Thymus (tissue), 11 donors: ENCODE results near the gene SPATA16. TPM values are rescaled to one million over a fixed set of nuclear protein-coding genes. Genes with fewer than 3 reads are reported as not detected.

ENCODE experiments used
- DNase-seq, 9 donors: peaks; one replicate each; pipeline ENCODE4 v3.0.0-alpha.2; 2013; ENCODE audit warnings: low spot score in 9 of 9, low read depth in 6 of 9, missing footprints in 1 of 9
- H3K27ac ChIP-seq, 2 donors: one replicate each; pipeline ENCODE4 v1.5.1; 2013; ENCODE audit warnings: control low read depth in 1 of 2, low read depth in 1 of 2, low read length in 1 of 2, mild to moderate bottlenecking in 1 of 2, moderate library complexity in 1 of 2
- H3K27me3 ChIP-seq, 2 donors: one replicate each; pipeline ENCODE4 v1.5.1; 2013; ENCODE audit warnings: low read length in 1 of 2; ENCODE audit not compliant: control insufficient read depth in 2 of 2, insufficient read depth in 1 of 2
- H3K36me3 ChIP-seq, 2 donors: one replicate each; pipeline ENCODE4 v1.5.1; 2013; ENCODE audit warnings: low read length in 1 of 2, mild to moderate bottlenecking in 1 of 2, moderate library complexity in 1 of 2; ENCODE audit not compliant: control insufficient read depth in 2 of 2, insufficient read depth in 2 of 2
- H3K4me1 ChIP-seq, 2 donors: one replicate each; pipeline ENCODE4 v1.5.1; 2013; ENCODE audit warnings: low read length in 2 of 2; ENCODE audit not compliant: control insufficient read depth in 2 of 2, insufficient read depth in 2 of 2
- H3K4me3 ChIP-seq, 2 donors: one replicate each; pipeline ENCODE4 v1.5.1; 2013; ENCODE audit warnings: low read length in 2 of 2, control low read depth in 1 of 2, mild to moderate bottlenecking in 1 of 2
- H3K9me3 ChIP-seq, 2 donors: one replicate each; pipeline ENCODE4 v1.5.1; 2013; ENCODE audit warnings: low read length in 1 of 2, mild to moderate bottlenecking in 1 of 2; ENCODE audit not compliant: control insufficient read depth in 2 of 2, insufficient read depth in 1 of 2
- WGBS: extraction: QIAGEN DNeasy Blood & Tissue Kit; methylation state at CpG from one replicate; pipeline ENCODE4 v1.1.7; 2013; 5-methylcytosine and 5-hydroxymethylcytosine counted together
- polyA plus RNA-seq: library from polyadenylated mRNA; stranded (reverse); fragments of 200-250 nt; gene quantifications from one replicate; pipeline ENCODE4 v1.2.3, GENCODE V29; 2013
- total RNA-seq: library from RNA; stranded (reverse); fragments of 120-200 nt; gene quantifications from one replicate; pipeline ENCODE4 v1.2.4, GENCODE V29; 2013
- donor health status: healthy.

The SPATA16 gene
- total and polyA plus RNA-seq, 2 donors: 0.02 TPM; not detected in 1

DNA sequence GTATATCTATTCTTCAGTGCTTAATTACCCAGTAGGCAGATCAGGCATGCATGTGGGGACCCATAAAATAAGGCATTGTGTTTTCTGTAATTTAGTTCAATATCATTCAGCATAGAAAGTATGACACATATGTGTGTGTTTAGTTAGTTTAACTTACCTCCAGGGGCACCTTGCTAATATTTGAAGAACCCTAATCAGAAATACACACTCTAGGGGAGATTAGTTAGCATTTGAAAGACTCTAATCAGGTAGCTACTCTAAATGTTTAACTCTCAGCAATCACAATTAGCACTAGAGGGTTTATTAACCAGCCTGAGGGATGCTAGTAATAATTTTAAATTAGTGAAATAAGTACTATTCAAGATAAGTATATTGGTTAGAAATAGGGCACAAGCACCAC, 286.0 kb downstream of the SPATA16 start:
- Histone ChIP-seq H3K9me3 (no peaks in the 10 kb centered on the region), H3K4me1 (no peaks in the 10 kb centered on the region), H3K4me3 (no peak overlapping the region), H3K27ac (no peak overlapping the region), H3K36me3 (no peaks in the 10 kb centered on the region), H3K27me3 (no peaks in the 10 kb centered on the region)
- no peak for DNase-seq

DNA sequence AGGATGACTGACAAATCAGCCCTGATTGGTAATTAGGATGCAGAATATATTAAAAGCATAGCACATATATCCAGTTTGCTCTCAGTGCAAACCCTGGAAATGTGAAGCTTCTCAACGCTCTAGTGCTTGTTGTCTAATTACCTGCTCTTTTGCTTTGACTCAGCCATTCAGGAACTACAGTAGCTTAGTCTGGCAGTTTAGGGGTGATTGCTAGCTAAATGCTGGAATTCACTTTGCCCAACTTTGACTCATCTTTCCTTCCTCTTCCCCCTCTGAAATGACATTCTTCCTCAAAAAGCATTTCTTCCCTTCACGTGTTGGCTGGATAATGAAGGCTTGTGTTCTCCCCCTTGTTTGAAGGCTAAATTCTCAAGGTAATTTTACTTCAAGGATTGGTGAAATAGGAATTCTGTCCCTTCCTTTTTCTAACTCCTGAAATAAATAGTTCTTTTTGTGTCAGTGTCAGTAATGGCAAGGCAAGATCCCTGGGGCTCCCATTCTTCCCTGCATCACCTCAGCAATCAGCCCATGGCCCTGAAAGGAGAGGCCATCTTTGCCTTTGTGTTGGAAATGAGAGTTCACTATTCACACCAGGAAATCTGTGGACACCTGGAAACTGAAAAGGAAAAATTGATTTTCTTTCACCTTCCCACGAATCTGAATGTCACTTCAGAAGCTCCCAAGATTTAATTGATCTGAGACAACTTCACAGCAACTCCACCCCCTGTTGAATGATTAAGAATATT, 286.9 kb downstream of the SPATA16 start:
- Histone ChIP-seq H3K36me3 (no peaks in the 10 kb centered on the region), H3K4me1 (no peaks in the 10 kb centered on the region), H3K9me3 (no peaks in the 10 kb centered on the region), H3K27me3 (no peaks in the 10 kb centered on the region), H3K4me3 (no peak overlapping the region), H3K27ac (no peak overlapping the region)
- no peak for DNase-seq
- 85% methylated on average over 3 of the region's 3 CpGs for WGBS

DNA sequence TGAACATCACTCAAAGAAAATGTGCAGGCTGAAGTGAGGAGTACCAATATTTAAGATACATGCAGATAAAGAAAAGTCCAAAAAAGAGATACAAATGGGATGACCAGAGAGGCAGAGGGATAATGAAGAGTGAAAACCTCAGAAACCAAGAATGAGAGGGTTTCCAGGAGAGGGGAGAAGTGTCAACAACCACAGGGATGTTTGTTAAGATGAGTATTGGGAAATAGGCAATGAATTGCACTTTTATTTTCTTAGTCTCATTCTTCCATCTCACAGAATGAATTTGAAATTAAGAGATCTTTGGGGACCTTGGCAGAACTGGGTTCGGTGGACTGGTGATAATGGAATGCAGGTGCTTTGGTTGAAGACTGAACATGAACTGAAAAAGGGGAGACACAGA, 288.0 kb downstream of the SPATA16 start:
- no peaks in the 10 kb centered on the region for H3K27me3 ChIP-seq
- WGBS: 95% methylated on average over 1 of the region's 1 CpG
- no peak for DNase-seq
- H3K27ac ChIP-seq: no peak overlapping the region
- no peaks in the 10 kb centered on the region for H3K9me3 ChIP-seq
- no peak overlapping the region for H3K4me3 ChIP-seq
- H3K4me1 ChIP-seq: no peaks in the 10 kb centered on the region
- no peaks in the 10 kb centered on the region for H3K36me3 ChIP-seq

DNA sequence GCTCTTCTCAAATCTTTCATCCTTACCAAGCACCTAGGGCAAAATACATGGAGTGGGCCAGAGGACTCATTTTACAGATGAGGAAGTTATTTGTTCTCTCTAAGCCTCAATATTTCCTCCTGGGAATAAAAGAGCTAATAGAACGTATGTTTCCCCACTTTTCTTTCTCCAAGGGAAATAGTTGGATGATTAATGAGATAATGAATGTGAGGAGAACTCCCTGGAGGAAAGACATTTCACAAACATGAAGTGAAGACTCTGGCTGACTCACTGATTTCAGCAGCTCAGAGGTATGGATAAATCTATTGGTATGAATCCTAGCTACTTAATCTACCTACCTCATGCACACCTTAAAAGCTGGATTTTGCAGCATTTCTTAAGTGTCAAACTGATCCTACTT, 292.1 kb downstream of the SPATA16 start:
- WGBS: 81% methylated on average over 1 of the region's 1 CpG
- H3K4me3 ChIP-seq: no peak overlapping the region
- H3K36me3 ChIP-seq: no peaks in the 10 kb centered on the region
- H3K27ac ChIP-seq: no peak overlapping the region
- no peaks in the 10 kb centered on the region for H3K9me3 ChIP-seq
- H3K27me3 ChIP-seq: no peaks in the 10 kb centered on the region
- no peak for DNase-seq
- H3K4me1 ChIP-seq: no peaks in the 10 kb centered on the region

DNA sequence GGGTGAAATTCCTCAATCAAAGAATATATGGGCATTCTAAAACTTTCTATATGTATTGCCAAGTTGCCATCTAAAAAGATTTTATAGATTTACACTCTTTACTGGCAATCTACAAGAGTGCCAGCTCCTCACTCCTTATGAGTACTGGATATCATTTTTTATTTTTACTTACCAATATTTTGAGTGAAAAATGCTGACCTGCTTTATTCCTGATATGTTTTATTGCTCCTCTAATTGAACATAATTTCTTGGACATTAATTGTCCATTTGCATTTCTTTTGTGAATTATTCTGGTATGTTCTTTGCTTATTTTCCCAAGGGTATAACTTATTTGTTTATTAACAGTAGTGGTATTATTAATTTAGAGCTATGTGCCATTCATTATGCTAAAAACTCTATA, 293.7 kb downstream of the SPATA16 start:
- H3K27ac ChIP-seq: no peak overlapping the region
- no peak for DNase-seq
- H3K36me3 ChIP-seq: no peaks in the 10 kb centered on the region
- H3K9me3 ChIP-seq: no peaks in the 10 kb centered on the region
- no peak overlapping the region for H3K4me3 ChIP-seq
- no peaks in the 10 kb centered on the region for H3K4me1 ChIP-seq
- no peaks in the 10 kb centered on the region for H3K27me3 ChIP-seq

DNA sequence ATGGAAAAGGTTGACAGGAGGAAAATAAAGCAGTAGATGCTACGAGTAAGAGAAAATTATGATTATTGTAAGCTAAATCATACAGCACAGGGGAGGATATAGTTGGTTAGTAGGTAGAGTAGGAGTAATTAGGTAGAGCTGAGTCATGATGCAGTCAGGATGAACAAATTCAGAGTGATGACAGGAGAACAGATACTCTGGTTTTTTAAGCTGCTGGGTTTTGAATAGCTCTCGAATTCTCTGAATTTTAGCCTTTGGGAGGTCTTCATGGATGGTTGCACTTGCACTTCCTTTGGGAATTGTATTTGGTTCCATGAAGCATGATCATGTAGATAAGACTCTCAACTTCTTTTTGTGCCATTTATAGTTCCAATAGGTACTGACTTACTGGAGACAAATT, 294.3 kb downstream of the SPATA16 start:
- Histone ChIP-seq H3K36me3 (no peaks in the 10 kb centered on the region), H3K27me3 (no peaks in the 10 kb centered on the region), H3K9me3 (no peaks in the 10 kb centered on the region), H3K4me3 (no peak overlapping the region), H3K4me1 (no peaks in the 10 kb centered on the region), H3K27ac (no peak overlapping the region)
- DNase-seq: no peak
- 91% methylated on average over 2 of the region's 2 CpGs for WGBS

DNA sequence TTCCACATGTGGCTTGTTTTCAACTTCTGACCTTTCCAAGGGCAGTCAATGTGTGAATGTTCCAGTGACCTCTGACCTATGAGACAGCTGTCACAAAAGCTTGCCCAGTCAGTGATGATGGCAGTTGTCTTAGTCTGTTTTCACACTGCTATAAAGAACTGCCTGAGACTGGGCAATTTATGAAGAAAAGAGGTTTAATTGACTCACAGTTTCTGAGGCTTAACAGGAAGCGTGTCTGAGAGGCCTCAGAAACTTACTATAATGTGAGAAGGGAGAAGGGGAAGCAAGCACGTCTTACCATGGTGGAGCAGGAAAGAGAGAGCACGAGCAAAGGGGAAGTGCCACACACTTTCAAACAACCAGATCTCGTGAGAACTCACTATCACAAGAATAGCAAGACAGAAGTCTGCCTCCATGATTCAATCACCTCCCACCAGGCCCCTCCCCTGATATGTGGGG, 294.9 kb downstream of the SPATA16 start:
- Histone ChIP-seq H3K27ac (no peak overlapping the region), H3K36me3 (no peaks in the 10 kb centered on the region), H3K27me3 (no peaks in the 10 kb centered on the region), H3K4me3 (no peak overlapping the region), H3K9me3 (no peaks in the 10 kb centered on the region), H3K4me1 (no peaks in the 10 kb centered on the region)
- WGBS: 43% methylated on average over 4 of the region's 4 CpGs
- DNase-seq: no peak

DNA sequence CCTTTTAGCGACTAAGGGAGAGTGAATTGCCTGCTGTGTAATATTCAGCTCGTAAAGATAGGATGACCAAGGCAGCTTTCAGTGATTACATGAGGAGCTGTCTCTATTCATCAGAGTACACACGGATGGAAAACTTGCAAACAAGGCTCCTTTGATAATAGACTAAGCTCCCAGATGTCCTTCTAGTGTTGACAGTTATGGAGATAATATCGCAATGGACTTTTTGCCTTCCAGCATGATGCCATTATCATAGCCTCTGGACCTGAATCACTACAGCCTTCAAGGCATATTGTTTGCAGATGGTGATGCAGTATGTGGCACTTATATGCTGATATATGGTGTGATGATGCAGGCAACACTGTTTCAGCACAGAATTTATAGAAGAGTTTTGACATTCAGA, 296.6 kb downstream of the SPATA16 start:
- WGBS: 95% methylated on average over 4 of the region's 4 CpGs
- H3K27ac ChIP-seq: no peak overlapping the region
- no peaks in the 10 kb centered on the region for H3K4me1 ChIP-seq
- no peak for DNase-seq
- H3K36me3 ChIP-seq: no peaks in the 10 kb centered on the region
- H3K4me3 ChIP-seq: no peak overlapping the region
- no peaks in the 10 kb centered on the region for H3K9me3 ChIP-seq
- no peaks in the 10 kb centered on the region for H3K27me3 ChIP-seq

DNA sequence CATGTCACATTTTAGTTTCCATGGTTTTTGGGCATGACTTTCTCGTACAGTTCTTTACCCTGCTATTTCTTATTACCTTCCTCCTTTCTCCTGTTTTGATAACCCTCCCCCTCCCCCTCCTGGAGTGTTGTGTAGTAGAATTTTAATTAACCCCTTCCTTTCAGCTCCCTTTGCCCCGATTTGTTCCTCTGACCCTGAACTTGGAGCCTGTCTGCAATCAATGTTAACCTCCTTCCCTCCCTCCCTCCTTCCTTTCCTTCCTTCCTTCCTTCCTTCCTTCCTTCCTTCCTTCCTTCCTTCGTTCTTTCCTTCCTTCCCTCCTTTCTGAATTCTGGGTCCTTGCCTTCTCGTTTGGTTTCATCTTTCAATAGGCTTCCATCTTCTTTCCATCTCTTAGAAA, 300.1 kb downstream of the SPATA16 start:
- no peak overlapping the region for H3K27ac ChIP-seq
- H3K36me3 ChIP-seq: no peaks in the 10 kb centered on the region
- 77% methylated on average over 4 of the region's 4 CpGs for WGBS
- DNase-seq: no peak
- H3K4me3 ChIP-seq: no peak overlapping the region
- no peaks in the 10 kb centered on the region for H3K4me1 ChIP-seq
- H3K9me3 ChIP-seq: no peaks in the 10 kb centered on the region
- no peaks in the 10 kb centered on the region for H3K27me3 ChIP-seq
